ENCODE results near the gene C6orf89.

C6orf89 gene

GRCh38 chr6:36884610-36885009, 1.1 kb upstream of the C6orf89 start:
- in situ Hi-C loops (cut with MboI; ENCODE audit: low sequenced_read_pairs) = loop anchor here (25.0 kb wide), 1 partner anchor 328 kb away; no protein-coding TSS in a partner anchor

GRCh38 chr6:36886950-36887618, 1.3 kb downstream of the C6orf89 start:
- in situ Hi-C loops (cut with MboI; ENCODE audit: low sequenced_read_pairs) = loop anchor here (25.0 kb wide), 1 partner anchor 325 kb away; no protein-coding TSS in a partner anchor

DNA sequence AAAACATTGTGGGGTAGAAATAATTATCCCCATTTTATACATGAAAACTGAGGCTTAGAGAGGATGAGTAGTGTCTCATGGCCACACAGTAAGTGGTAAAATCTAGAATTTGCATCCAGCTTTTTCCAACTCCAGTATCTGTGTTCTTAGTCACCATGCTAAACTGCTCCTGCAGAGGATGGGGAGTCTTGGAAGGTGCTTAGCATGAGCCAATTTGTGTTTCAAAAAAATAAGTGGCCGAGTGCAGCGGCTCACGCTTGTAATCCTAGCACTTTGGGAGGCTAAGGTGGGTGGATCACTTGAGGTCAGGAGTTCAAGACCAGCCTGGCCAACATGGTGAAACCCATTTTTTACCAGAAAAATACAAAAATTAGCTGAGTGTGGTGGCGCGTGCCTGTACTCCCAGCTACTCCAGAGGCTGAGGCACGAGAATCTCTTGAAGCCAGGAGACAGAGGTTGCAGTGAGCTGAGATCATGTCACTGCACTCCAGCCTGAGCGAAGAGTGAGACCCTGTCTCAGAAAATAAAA, 2.4 kb downstream of the C6orf89 start:
- in situ Hi-C loops (cut with MboI; ENCODE audit: low sequenced_read_pairs) = loop anchor here (25.0 kb wide), 1 partner anchor 324 kb away; no protein-coding TSS in a partner anchor

- in situ Hi-C loops (cut with MboI; ENCODE audit: low sequenced_read_pairs) = loop anchor here (25.0 kb wide), 1 partner anchor 323 kb away; no protein-coding TSS in a partner anchor
These were observed 3.1 kb downstream of the C6orf89 start for GRCh38 chr6:36888654-36889481.

DNA sequence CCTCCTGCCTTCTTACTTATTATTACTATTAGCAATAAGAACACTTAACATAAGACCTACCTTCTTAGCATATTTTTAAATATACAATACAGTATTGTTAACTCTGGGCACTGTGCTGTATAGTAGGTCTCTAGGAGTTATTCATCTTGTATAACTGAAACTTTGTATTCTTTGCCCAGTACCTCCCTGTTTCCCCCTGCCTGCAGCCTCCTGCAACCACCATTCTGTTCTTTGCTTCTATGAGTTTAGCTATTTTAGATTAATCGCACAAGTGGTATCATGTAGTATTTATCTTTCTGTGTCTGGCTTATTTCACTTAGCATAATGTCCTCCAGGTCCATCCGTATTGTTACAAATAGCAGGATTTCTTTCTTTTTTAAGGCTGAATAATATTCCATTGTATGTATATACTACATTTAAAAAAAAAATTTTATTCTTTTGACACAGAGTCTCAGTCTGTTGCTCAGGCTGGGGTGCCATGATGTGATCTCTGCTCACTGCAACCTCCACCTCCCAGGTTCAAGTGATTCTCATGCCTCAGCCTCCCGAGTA, 4.4 kb downstream of the C6orf89 start:
- in situ Hi-C loops (cut with MboI; ENCODE audit: low sequenced_read_pairs) = loop anchor here (25.0 kb wide), 1 partner anchor 322 kb away; no protein-coding TSS in a partner anchor

DNA sequence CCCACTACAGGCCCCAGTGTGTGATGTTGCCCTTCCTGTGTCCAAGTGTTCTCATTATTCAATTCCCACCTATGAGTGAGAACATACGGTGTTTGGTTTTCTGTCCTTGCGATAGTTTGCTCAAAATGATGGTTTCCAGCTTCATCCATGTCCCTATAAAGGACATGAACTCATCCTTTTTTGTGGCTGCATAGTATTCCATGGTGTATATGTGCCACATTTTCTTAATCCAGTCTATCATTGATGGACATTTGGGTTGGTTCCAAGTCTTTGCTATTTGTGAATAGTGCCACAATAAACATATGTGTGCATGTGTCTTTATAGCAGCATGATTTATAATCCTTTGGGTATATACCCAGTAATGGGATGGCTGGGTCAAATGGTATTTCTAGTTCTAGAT, 5.4 kb downstream of the C6orf89 start:
- in situ Hi-C loops (cut with MboI; ENCODE audit: low sequenced_read_pairs) = loop anchor here (25.0 kb wide), 1 partner anchor 321 kb away; no protein-coding TSS in a partner anchor

- in situ Hi-C loops (cut with MboI; ENCODE audit: low sequenced_read_pairs) = loop anchor here (25.0 kb wide), 1 partner anchor 318 kb away; no protein-coding TSS in a partner anchor
These were observed 8.5 kb downstream of the C6orf89 start for GRCh38 chr6:36893976-36894932.

GRCh38 chr6:36897609-36898008, 11.9 kb downstream of the C6orf89 start:
- in situ Hi-C loops (cut with MboI; ENCODE audit: low sequenced_read_pairs) = loop anchor here (25.0 kb wide), 1 partner anchor 315 kb away; no protein-coding TSS in a partner anchor

GRCh38 chr6:36904114-36904513, 18.4 kb downstream of the C6orf89 start:
- in situ Hi-C loops (cut with MboI; ENCODE audit: low sequenced_read_pairs) = no loop called here

DNA sequence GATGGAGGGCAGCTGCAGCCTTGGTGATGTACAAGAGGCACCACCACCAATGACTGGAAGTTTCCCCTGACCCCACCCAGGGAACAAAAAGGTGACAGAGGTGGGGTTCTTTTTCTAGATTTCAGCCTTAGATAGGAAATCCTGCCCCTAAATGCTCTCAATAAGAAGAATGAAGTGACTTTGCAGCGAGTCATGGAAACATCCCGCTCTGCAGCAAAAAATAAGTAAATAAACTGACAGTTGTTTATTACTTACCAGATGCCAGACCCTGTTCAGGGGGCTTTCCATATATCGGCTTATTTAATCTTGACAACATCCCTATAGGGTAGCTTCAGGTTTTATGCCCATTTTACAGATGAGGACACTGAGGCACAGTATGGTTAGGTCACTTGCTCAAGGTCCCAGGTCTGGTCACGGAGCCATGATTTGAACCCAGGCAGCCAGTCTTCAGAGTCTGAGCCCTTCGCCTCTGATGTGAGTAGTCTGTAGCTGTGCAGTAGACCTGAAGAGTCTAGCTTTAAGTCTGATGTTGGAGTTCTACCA, 19.2 kb downstream of the C6orf89 start:
- in situ Hi-C loops (cut with MboI; ENCODE audit: low sequenced_read_pairs) = no loop called here

- in situ Hi-C loops (cut with MboI; ENCODE audit: low sequenced_read_pairs) = no loop called here
These were observed 21.0 kb downstream of the C6orf89 start for GRCh38 chr6:36906539-36907325.

DNA sequence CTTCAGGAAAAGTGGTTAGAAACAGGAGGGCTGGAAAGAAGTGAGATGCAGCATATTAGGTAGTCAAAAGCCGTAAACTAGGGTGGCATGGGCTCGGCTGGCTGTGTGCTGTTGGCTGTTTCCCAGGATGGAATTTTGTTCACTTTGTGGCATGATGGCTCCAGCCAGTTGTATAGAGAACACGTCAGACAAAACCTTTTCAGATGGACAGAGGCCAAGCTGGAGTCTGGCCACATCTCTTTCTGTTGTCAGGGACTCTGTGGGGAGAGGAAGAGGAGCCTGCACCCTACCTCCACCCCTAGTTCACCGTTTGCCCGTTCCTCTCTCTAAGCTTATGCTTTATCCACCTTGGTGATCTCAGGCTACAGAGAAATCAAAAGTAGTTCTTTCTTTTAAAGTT, 22.0 kb downstream of the C6orf89 start:
- in situ Hi-C loops (cut with MboI; ENCODE audit: low sequenced_read_pairs) = no loop called here

- in situ Hi-C loops (cut with MboI; ENCODE audit: low sequenced_read_pairs) = no loop called here
These were observed 23.0 kb downstream of the C6orf89 start for GRCh38 chr6:36908747-36909146.

DNA sequence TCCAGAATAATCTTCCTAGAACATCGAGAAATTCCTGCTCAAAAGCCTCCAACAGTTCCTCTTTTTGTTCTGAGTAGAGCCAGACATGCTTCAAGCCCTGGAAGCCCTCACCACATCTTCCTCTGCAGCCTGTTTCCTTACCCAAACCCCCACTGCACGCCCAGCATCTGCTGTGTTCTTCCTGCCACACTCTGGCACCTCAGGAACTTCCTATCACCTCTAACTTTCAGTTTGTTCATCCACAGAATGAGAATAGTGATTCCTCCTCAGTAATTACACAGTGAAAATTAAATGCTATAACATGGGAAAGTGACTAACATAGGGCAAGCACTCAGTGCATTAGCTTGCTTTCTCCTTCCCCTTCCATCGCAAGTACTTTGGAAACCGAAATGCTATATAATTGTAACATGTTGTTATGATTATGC, 26.3 kb downstream of the C6orf89 start:
- in situ Hi-C loops (cut with MboI; ENCODE audit: low sequenced_read_pairs) = no loop called here

GRCh38 chr6:36912586-36912985, 26.8 kb downstream of the C6orf89 start:
- in situ Hi-C loops (cut with MboI; ENCODE audit: low sequenced_read_pairs) = no loop called here

- in situ Hi-C loops (cut with MboI; ENCODE audit: low sequenced_read_pairs) = no loop called here
These were observed 27.3 kb downstream of the C6orf89 start for GRCh38 chr6:36913082-36913481.

DNA sequence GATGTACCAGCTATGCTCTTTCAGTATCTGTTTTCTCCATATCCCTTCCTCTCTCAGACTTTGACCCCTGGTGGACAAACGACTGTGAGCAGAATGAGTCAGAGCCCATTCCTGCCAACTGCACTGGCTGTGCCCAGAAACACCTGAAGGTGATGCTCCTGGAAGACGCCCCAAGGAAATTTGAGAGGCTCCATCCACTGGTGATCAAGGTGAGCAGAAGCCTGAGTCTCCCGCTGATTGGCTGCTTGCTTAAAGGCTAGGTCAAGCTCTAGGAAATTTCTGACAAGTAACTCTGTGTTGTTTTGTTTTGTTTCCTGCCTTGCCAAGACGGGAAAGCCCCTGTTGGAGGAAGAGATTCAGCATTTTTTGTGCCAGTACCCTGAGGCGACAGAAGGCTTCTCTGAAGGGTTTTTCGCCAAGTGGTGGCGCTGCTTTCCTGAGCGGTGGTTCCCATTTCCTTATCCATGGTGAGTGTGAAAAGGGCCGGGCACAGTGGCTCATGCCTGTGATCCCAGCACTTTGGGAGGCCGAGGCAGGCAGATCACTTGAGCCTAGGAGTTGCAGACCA, 28.6 kb downstream of the C6orf89 start:
- in situ Hi-C loops (cut with MboI; ENCODE audit: low sequenced_read_pairs) = no loop called here

GRCh38 chr6:36915599-36915998, 29.8 kb downstream of the C6orf89 start:
- in situ Hi-C loops (cut with MboI; ENCODE audit: low sequenced_read_pairs) = no loop called here

DNA sequence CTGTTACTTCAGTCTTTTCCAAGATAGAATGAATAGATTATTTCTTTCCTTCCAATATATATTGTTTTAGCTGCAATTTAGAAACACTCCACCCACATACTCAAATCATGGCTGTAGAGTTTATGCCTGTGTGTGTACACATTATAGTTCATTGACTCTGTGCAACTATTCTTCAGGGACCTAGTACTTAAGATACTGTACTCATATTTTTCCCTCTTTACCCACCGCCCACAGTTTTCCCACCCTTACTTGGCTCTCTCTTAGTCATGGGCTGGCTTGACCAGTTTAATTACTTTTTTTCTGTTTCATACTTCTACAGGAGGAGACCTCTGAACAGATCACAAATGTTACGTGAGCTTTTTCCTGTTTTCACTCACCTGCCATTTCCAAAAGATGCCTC, 30.4 kb downstream of the C6orf89 start:
- in situ Hi-C loops (cut with MboI; ENCODE audit: low sequenced_read_pairs) = no loop called here

All from HL-60/S4 treated with retinoic acid at 250 ng/mL for 4 days and 3 days (cell line).